SK-N-MC (cell line): ENCODE data around the gene ADIRF.
"Not testable (repeated sequence)": the region's sequence is repeated elsewhere in the genome, so short reads cannot be mapped to it uniquely, and the experiment has no call there.

ENCODE experiments used
- EZH2 ChIP-seq: fragments of 200-600 bp; sonication (generic); IDR thresholded peaks from one replicate; pipeline ENCODE4 v1.6.1; 2017; ENCODE audit warnings: antibody characterized with exemption
- FOXP2 ChIP-seq: optimal IDR thresholded peaks from 2 replicates; pipeline ENCODE3; 2011; ENCODE audit warnings: mild to moderate bottlenecking, moderate library complexity; ENCODE audit not compliant: insufficient read depth; ENCODE audit errors: extremely low read length, control extremely low read depth
- POLR2AphosphoS5 ChIP-seq: IDR thresholded peaks from 2 replicates; pipeline ENCODE4 v1.6.1; 2012; ENCODE audit warnings: mild to moderate bottlenecking, low read depth, low read length, borderline replicate concordance

- not testable (repeated sequence) for TF ChIP-seq EZH2, POLR2AphosphoS5, FOXP2
Measured at GRCh38 chr10:86952697-86953096, 15.6 kb upstream of the ADIRF start.
